HL-60 (cell line): ENCODE results near the gene KRTAP1-1.

Source experiments
- DNase-seq, 2 experiments: peaks; one replicate each; pipeline ENCODE4 v3.0.0-alpha.2; 2010 to 2020; ENCODE audit warnings: low read depth in 1 of 2, low spot score in 1 of 2
- H3K27ac ChIP-seq: fragments of 250-450 bp; sonication (Bioruptor Pico); replicated peaks from 2 replicates; pipeline ENCODE4 v1.5.1; 2020; ENCODE audit warnings: mild to moderate bottlenecking, moderate library complexity
- H3K27me3 ChIP-seq: fragments of 250-450 bp; sonication (Bioruptor Pico); 2 replicates; pipeline ENCODE4 v1.5.1; 2021; ENCODE audit warnings: mild to moderate bottlenecking, moderate library complexity; ENCODE audit not compliant: insufficient read depth, poor library complexity, severe bottlenecking
- H3K4me3 ChIP-seq: replicated peaks from 2 replicates; pipeline ENCODE4 v1.5.1; 2011; ENCODE audit warnings: mild to moderate bottlenecking, control low read depth, low read length; ENCODE audit not compliant: insufficient read depth
- GABPA ChIP-seq: IDR thresholded peaks from 2 replicates; pipeline ENCODE4 v1.6.1; 2012; ENCODE audit warnings: low read depth
- POLR2AphosphoS5 ChIP-seq: IDR thresholded peaks from 2 replicates; pipeline ENCODE4 v1.6.1; 2012; ENCODE audit warnings: low read depth
- SPI1 ChIP-seq: IDR thresholded peaks from 2 replicates; pipeline ENCODE4 v1.6.1; 2012; ENCODE audit warnings: low read depth, mild to moderate bottlenecking, borderline replicate concordance
- TF ChIP-seq, protein P1 (sequence below): IDR thresholded peaks from one replicate; pipeline ENCODE4 v1.5.1; 2011; ENCODE audit warnings: low read length, control low read depth, inconsistent platforms; ENCODE audit not compliant: insufficient read depth
- TF ChIP-seq, protein P2 (sequence below): IDR thresholded peaks from 2 replicates; pipeline ENCODE4 v1.6.1; 2012; ENCODE audit warnings: low read depth; ENCODE audit not compliant: insufficient replicate concordance

KRTAP1-1 gene

DNA sequence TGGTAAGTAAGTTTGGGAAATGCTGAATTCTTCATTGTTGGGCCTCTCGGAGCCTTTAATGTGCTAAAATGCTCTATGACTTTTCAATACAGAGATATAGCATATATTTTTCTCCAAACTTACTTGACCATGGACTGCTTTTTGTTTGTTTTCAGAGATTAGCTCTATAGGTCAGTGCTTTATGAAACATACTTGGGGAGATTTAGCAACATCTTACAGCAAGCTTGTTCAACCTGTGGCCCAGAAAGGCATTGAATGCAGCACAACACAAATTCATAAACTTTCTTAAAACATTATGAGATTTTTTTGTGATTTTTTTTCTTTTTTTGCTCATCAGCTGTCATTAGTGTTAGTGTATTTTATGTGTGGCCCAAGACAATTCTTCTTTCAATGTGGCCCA is 31.3 kb downstream of the KRTAP1-1 start:
- TF ChIP-seq GABPA = no peak
- TF ChIP-seq POLR2AphosphoS5 = no peak
- TF ChIP-seq, protein P1, sequence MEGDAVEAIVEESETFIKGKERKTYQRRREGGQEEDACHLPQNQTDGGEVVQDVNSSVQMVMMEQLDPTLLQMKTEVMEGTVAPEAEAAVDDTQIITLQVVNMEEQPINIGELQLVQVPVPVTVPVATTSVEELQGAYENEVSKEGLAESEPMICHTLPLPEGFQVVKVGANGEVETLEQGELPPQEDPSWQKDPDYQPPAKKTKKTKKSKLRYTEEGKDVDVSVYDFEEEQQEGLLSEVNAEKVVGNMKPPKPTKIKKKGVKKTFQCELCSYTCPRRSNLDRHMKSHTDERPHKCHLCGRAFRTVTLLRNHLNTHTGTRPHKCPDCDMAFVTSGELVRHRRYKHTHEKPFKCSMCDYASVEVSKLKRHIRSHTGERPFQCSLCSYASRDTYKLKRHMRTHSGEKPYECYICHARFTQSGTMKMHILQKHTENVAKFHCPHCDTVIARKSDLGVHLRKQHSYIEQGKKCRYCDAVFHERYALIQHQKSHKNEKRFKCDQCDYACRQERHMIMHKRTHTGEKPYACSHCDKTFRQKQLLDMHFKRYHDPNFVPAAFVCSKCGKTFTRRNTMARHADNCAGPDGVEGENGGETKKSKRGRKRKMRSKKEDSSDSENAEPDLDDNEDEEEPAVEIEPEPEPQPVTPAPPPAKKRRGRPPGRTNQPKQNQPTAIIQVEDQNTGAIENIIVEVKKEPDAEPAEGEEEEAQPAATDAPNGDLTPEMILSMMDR = no peak
- TF ChIP-seq, protein P2, sequence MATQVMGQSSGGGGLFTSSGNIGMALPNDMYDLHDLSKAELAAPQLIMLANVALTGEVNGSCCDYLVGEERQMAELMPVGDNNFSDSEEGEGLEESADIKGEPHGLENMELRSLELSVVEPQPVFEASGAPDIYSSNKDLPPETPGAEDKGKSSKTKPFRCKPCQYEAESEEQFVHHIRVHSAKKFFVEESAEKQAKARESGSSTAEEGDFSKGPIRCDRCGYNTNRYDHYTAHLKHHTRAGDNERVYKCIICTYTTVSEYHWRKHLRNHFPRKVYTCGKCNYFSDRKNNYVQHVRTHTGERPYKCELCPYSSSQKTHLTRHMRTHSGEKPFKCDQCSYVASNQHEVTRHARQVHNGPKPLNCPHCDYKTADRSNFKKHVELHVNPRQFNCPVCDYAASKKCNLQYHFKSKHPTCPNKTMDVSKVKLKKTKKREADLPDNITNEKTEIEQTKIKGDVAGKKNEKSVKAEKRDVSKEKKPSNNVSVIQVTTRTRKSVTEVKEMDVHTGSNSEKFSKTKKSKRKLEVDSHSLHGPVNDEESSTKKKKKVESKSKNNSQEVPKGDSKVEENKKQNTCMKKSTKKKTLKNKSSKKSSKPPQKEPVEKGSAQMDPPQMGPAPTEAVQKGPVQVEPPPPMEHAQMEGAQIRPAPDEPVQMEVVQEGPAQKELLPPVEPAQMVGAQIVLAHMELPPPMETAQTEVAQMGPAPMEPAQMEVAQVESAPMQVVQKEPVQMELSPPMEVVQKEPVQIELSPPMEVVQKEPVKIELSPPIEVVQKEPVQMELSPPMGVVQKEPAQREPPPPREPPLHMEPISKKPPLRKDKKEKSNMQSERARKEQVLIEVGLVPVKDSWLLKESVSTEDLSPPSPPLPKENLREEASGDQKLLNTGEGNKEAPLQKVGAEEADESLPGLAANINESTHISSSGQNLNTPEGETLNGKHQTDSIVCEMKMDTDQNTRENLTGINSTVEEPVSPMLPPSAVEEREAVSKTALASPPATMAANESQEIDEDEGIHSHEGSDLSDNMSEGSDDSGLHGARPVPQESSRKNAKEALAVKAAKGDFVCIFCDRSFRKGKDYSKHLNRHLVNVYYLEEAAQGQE = no peak
- TF ChIP-seq SPI1 = no peak

DNA sequence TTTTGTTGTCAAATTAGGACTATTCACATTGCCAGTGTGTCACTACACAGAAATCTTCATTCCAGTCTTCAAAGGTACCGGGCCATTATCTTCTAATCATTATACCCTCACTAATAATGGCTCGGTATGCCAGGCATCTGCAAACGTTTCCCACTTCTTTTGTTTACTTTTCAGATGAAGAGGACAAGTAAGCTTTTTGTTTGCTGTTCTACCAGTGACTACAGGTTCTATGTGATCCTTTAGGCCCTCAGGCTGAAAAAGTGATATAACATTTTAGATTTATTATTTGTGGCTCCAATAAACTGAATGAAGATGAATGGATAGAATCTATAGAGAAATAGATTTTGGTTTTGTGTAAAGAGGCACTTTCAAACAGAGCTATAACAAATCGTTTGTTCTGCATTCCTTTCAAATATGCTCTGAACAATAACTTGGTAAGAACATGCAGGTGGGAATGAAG is 31.9 kb downstream of the KRTAP1-1 start:
- Histone ChIP-seq H3K27me3 (peaks cover 2% of the 10 kb centered on the region), H3K4me3 (no peak overlapping the region), H3K27ac (no peak overlapping the region)
- no peak for DNase-seq
- TF ChIP-seq GABPA (no peak), SPI1 (no peak), POLR2AphosphoS5 (no peak)
- TF ChIP-seq, protein P1 = no peak
- TF ChIP-seq, protein P2 = no peak

More for the DNA sequence above, 31.3 kb downstream of the KRTAP1-1 start:
- Histone ChIP-seq H3K27ac (no peak overlapping the region), H3K4me3 (no peak overlapping the region), H3K27me3 (peaks cover 2% of the 10 kb centered on the region)
- DNase-seq = no peak

DNA sequence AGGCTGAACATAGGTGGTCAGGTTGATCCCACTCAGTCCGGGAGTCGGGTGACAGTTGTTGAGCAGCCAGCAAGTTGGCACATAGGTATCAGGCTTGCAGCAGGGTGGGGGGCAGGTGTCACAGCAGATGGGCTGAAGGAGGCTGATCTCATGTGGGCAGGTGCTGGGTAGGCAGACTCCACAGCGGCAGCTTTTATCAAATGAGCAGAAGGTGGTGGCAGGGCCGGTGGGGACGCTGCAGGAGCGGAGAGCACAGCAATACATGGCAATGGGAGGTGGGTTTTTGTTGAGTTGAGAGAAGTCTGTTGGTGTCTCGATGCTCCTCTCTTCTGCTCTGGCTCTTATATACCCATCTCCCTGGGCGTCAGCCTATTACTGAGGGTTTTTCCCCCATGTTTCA is 32.4 kb downstream of the KRTAP1-1 start, which contains the start of gene KRTAP3-1:
Gene KRTAP3-1 (minus strand): TSS at position 318 of the 400 bp plus-strand sequence. CDS start 54 bp downstream, at position 264.
- H3K4me3 ChIP-seq = no peak within 1 kb of the TSS
- no peak for DNase-seq
- TF ChIP-seq, protein P2 = no peak
- TF ChIP-seq GABPA (no peak), SPI1 (no peak), POLR2AphosphoS5 (no peak)
- TF ChIP-seq, protein P1 = no peak
- H3K27me3 ChIP-seq = peaks cover 2% of the 10 kb centered on the region
- H3K27ac ChIP-seq = no peak within 1 kb of the TSS
